Uterus (tissue), 4 donors: ENCODE results near the gene PAX6. TPM values are rescaled to one million over a fixed set of nuclear protein-coding genes. Genes with fewer than 3 reads are reported as not detected.

Experiments used
- DNase-seq, 2 donors: peaks; one replicate each; pipeline ENCODE4 v3.0.0-alpha.2; 2019 to 2020
- H3K27ac ChIP-seq, 2 donors: fragments of 200-600 bp; sonication (generic); 1 replicate in 1 of 2; 2 replicates in 1 of 2; pipeline ENCODE4 v1.5.1; 2016 to 2018
- H3K27me3 ChIP-seq, 2 donors: fragments of 200-600 bp; sonication (generic); one replicate each; pipeline ENCODE4 v1.5.1; 2018 to 2019; ENCODE audit warnings: control low read depth in 1 of 2
- H3K36me3 ChIP-seq, 2 donors: fragments of 200-600 bp; sonication (generic); one replicate each; pipeline ENCODE4 v1.5.1; 2019; ENCODE audit warnings: control low read depth in 1 of 2
- H3K4me1 ChIP-seq, 2 donors: fragments of 200-600 bp; sonication (generic); one replicate each; pipeline ENCODE4 v1.5.1; 2018 to 2019; ENCODE audit warnings: control low read depth in 1 of 2
- H3K4me3 ChIP-seq, 2 donors: fragments of 200-600 bp; sonication (generic); 1 replicate in 1 of 2; 2 replicates in 1 of 2; pipeline ENCODE4 v1.5.1; 2018 to 2019; ENCODE audit warnings: mild to moderate bottlenecking in 1 of 2
- H3K9me3 ChIP-seq, 2 donors: fragments of 200-600 bp; sonication (generic); one replicate each; pipeline ENCODE4 v1.5.1; 2019; ENCODE audit warnings: control low read depth in 1 of 2
- CTCF ChIP-seq, 4 experiments: fragments of 200-600 bp in 2 of 4; fragments of 450-650 bp in 2 of 4; sonication (generic) in 2 of 4; IDR thresholded peaks; one replicate each; pipeline ENCODE4 v1.5.1; 2016 to 2019; ENCODE audit warnings: antibody characterized with exemption in 4 of 4, mild to moderate bottlenecking in 2 of 4, moderate library complexity in 1 of 4
- POLR2A ChIP-seq, 2 donors: fragments of 450-650 bp; IDR thresholded peaks; one replicate each; pipeline ENCODE4 v1.6.1; 2016; ENCODE audit warnings: antibody characterized with exemption in 2 of 2, mild to moderate bottlenecking in 1 of 2, moderate library complexity in 1 of 2
- intact Hi-C: fragments of 100-400 bp; cut with DNase I; formaldehyde crosslinking; loops from one replicate; pipeline ENCODE4 v1.15.1; 2023; ENCODE audit warnings: low total_unique reads
- total RNA-seq, 4 donors: library from RNA; depleted of rRNA in 3 of 4; stranded (reverse); fragments of >200 nt in 3 of 4; gene quantifications; one replicate each; pipeline versions ENCODE4 v1.1.0 to v1.2.4, GENCODE V29; 2014 to 2023
- donor health status: DM: yes; HTN: yes; CAD: no.

Gene PAX6
- total RNA-seq, 4 donors from 2014 or later, result 0.62 TPM; not detected in 3

GRCh38 chr11:31780078-31780477 is 31.0 kb downstream of the PAX6 start:
- no peak overlapping the region for H3K27ac ChIP-seq
- TF ChIP-seq POLR2A (IDR thresholded peaks at IDR 0.05) (no peak), CTCF (IDR thresholded peaks at IDR 0.05) (no peak)
- H3K4me3 ChIP-seq, result no peak overlapping the region
- H3K9me3 ChIP-seq, result no peaks in the 10 kb centered on the region
- H3K27me3 ChIP-seq, result no peaks in the 10 kb centered on the region
- H3K4me1 ChIP-seq, result no peaks in the 10 kb centered on the region
- intact Hi-C loops, result no loop called here
- DNase-seq, result no peak
- H3K36me3 ChIP-seq, result no peaks in the 10 kb centered on the region

GRCh38 chr11:31779374-31779791 is 31.7 kb downstream of the PAX6 start:
- H3K4me1 ChIP-seq, result no peaks in the 10 kb centered on the region
- H3K27ac ChIP-seq, result no peak overlapping the region
- DNase-seq, result no peak
- intact Hi-C loops, result no loop called here
- no peak for TF ChIP-seq CTCF (IDR thresholded peaks at IDR 0.05)
- TF ChIP-seq POLR2A (IDR thresholded peaks at IDR 0.05), result no peak
- H3K4me3 ChIP-seq, result no peak overlapping the region
- no peaks in the 10 kb centered on the region for H3K9me3 ChIP-seq
- no peaks in the 10 kb centered on the region for H3K27me3 ChIP-seq
- no peaks in the 10 kb centered on the region for H3K36me3 ChIP-seq

GRCh38 chr11:31772412-31772811 is 38.7 kb downstream of the PAX6 start:
- Histone ChIP-seq H3K27me3 (no peaks in the 10 kb centered on the region), H3K36me3 (no peaks in the 10 kb centered on the region), H3K4me3 (no peak overlapping the region), H3K9me3 (no peaks in the 10 kb centered on the region), H3K4me1 (no peaks in the 10 kb centered on the region), H3K27ac (no peak overlapping the region)
- TF ChIP-seq CTCF (IDR thresholded peaks at IDR 0.05), result no peak
- TF ChIP-seq POLR2A (IDR thresholded peaks at IDR 0.05), result no peak
- intact Hi-C loops, result no loop called here
- DNase-seq, result no peak

DNA sequence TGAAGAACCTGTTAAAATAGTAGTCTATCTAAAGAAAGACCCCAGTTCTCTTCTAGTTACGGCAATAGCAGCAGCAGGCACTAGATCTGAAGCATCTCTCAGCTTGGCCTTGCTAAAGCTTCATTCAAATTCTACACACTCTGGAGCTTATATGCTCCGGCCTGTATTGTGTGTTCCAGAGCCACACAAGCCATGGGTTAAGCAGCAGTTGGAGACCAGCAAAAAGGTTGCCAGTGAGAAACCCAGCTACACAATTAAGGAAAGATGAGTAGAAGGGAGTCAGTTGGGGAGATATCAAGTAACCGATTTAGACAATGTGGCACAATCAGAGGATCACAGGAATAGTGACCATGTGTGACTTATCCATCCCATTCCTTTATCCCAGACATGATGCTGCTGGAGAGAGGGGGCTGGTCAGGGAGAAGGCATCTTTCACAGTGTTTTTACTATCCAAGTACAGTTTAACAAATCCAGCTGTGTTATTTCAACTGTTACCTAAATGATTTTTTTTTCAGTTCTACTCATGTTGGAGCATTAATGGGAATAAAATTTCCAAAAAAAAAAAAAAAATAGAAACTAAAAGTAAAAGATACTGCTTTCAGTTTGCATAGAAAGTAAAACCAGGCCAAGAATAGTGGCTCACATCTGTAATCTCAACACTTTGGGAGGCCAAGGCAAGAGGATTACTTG is 41.0 kb downstream of the PAX6 start:
- TF ChIP-seq POLR2A (IDR thresholded peaks at IDR 0.05), result no peak
- no peak for TF ChIP-seq CTCF (IDR thresholded peaks at IDR 0.05)
- DNase-seq, result no peak
- H3K4me1 ChIP-seq, result no peaks in the 10 kb centered on the region
- no peak overlapping the region for H3K4me3 ChIP-seq
- no peaks in the 10 kb centered on the region for H3K9me3 ChIP-seq
- intact Hi-C loops, result no loop called here
- no peak overlapping the region for H3K27ac ChIP-seq
- H3K36me3 ChIP-seq, result no peaks in the 10 kb centered on the region
- H3K27me3 ChIP-seq, result no peaks in the 10 kb centered on the region

GRCh38 chr11:31768749-31769640 is 42.1 kb downstream of the PAX6 start:
- no peak for TF ChIP-seq POLR2A (IDR thresholded peaks at IDR 0.05)
- no peak for TF ChIP-seq CTCF (IDR thresholded peaks at IDR 0.05)
- no peaks in the 10 kb centered on the region for H3K9me3 ChIP-seq
- H3K27me3 ChIP-seq, result no peaks in the 10 kb centered on the region
- no peak overlapping the region for H3K4me3 ChIP-seq
- no peaks in the 10 kb centered on the region for H3K4me1 ChIP-seq
- intact Hi-C loops, result no loop called here
- H3K27ac ChIP-seq, result no peak overlapping the region
- DNase-seq, result no peak
- no peaks in the 10 kb centered on the region for H3K36me3 ChIP-seq
